Measurements from ENCODE around the gene CTNNBL1.

- no peak for TF ChIP-seq CTCF (IDR thresholded peaks at IDR 0.05)
- no peak for TF ChIP-seq POLR2A (IDR thresholded peaks at IDR 0.05)
These were observed 222.2 kb downstream of the CTNNBL1 start for GRCh38 chr20:37915800-37916570.
